IMR-90 (cell line): ENCODE measurements around the gene RMND5B. TPM values are rescaled to one million over a fixed set of nuclear protein-coding genes. Genes with fewer than 3 reads are reported as not detected.

Experiments used
- ATAC-seq: fragments of 200-7000 bp; cut with Tn5 transposase; 2 replicates; pipeline ENCODE4 v1.9.1; 2020; ENCODE audit warnings: low read depth, mild to moderate bottlenecking, moderate library complexity
- BruUV-seq: library from RNA; stranded (reverse); fragments of 400-500 nt; replicated peaks from 2 replicates; lab custom pipeline; 2021; lab: Mats Ljungman, UMichigan
- CTCF ChIA-PET: fragments of 300-600 bp; formaldehyde crosslinking; extraction: SDS; loops from one replicate; lab custom pipeline; 2021; ENCODE audit warnings: antibody characterized with exemption; lab: Yijun Ruan, JAX
- POLR2A ChIA-PET: fragments of 300-600 bp; sonication (Branson Sonifier 250); formaldehyde crosslinking; loops from one replicate; lab custom pipeline; 2022; ENCODE audit warnings: antibody characterized with exemption; ENCODE audit not compliant: unreplicated experiment; lab: Charles Lee
- DNase-seq: peaks from one replicate; pipeline ENCODE4 v3.0.0; 2013
- H2AFZ ChIP-seq: replicated peaks from 2 replicates; pipeline ENCODE3; 2013; ENCODE audit warnings: low read length, mild to moderate bottlenecking; ENCODE audit not compliant: poor library complexity
- H2AK5ac ChIP-seq: 2 replicates; pipeline ENCODE4 v1.6.1; 2013; ENCODE audit warnings: low read depth, low read length, inconsistent platforms
- H2AK9ac ChIP-seq: replicated peaks from 2 replicates; pipeline ENCODE3; 2013; ENCODE audit warnings: mild to moderate bottlenecking, low read depth, low read length, moderate library complexity; ENCODE audit not compliant: poor library complexity
- H2BK120ac ChIP-seq: 2 replicates; pipeline ENCODE4 v1.6.1; 2013; ENCODE audit warnings: low read depth, low read length, inconsistent platforms
- H2BK15ac ChIP-seq: 3 replicates; pipeline ENCODE4 v1.6.1; 2013; ENCODE audit warnings: low read depth, low read length, inconsistent platforms
- H2BK20ac ChIP-seq: 2 replicates; pipeline ENCODE4 v1.6.1; 2013; ENCODE audit warnings: low read depth, mild to moderate bottlenecking, inconsistent platforms, low read length, moderate library complexity
- H2BK5ac ChIP-seq: 2 replicates; pipeline ENCODE4 v1.6.1; 2013; ENCODE audit warnings: mild to moderate bottlenecking, low read depth, low read length, inconsistent platforms; ENCODE audit not compliant: poor library complexity, severe bottlenecking
- H3K14ac ChIP-seq: replicated peaks from 2 replicates; pipeline ENCODE4 v1.6.1; 2013; ENCODE audit warnings: low read depth, low read length, inconsistent platforms
- H3K18ac ChIP-seq: 2 replicates; pipeline ENCODE4 v1.6.1; 2013; ENCODE audit warnings: low read depth, low read length, control low read depth
- H3K23ac ChIP-seq: 2 replicates; pipeline ENCODE4 v1.6.1; 2013; ENCODE audit warnings: low read depth, low read length, inconsistent platforms
- H3K27ac ChIP-seq: 2 replicates; pipeline ENCODE4 v1.5.1; 2013; ENCODE audit warnings: mild to moderate bottlenecking, control low read depth, low read length; ENCODE audit not compliant: insufficient read depth
- H3K27me3 ChIP-seq: 2 replicates; pipeline ENCODE4 v1.6.1; 2013; ENCODE audit warnings: low read length; ENCODE audit not compliant: control insufficient read depth, insufficient read depth
- H3K36me3 ChIP-seq: 2 replicates; pipeline ENCODE4 v1.6.1; 2013; ENCODE audit warnings: low read length, mixed read lengths; ENCODE audit not compliant: control insufficient read depth, insufficient read depth
- H3K4ac ChIP-seq: 2 replicates; pipeline ENCODE4 v1.6.1; 2013; ENCODE audit warnings: low read depth, low read length, inconsistent platforms
- H3K4me1 ChIP-seq: 2 replicates; pipeline ENCODE4 v1.6.1; 2013; ENCODE audit warnings: low read length, mixed read lengths; ENCODE audit not compliant: control insufficient read depth, insufficient read depth
- H3K4me2 ChIP-seq: 2 replicates; pipeline ENCODE4 v1.6.1; 2013; ENCODE audit warnings: low read depth, mild to moderate bottlenecking, control low read depth, low read length, moderate library complexity
- H3K4me3 ChIP-seq: 2 replicates; pipeline ENCODE4 v1.5.1; 2013; ENCODE audit warnings: low read depth, mild to moderate bottlenecking, control low read depth, low read length, moderate library complexity; ENCODE audit not compliant: insufficient read depth
- H3K56ac ChIP-seq: 2 replicates; pipeline ENCODE4 v1.6.1; 2013; ENCODE audit warnings: low read length, inconsistent platforms; ENCODE audit not compliant: insufficient read depth; ENCODE audit errors: extremely low read depth
- H3K79me1 ChIP-seq, 2 experiments: 2 replicates each; pipeline ENCODE4 v1.6.1; 2013; ENCODE audit warnings: low read length in 2 of 2, inconsistent platforms in 1 of 2, low read depth in 1 of 2
- H3K9ac ChIP-seq: 2 replicates; pipeline ENCODE4 v1.6.1; 2013; ENCODE audit warnings: low read depth, low read length, control low read depth
- H3K9me1 ChIP-seq: 2 replicates; pipeline ENCODE4 v1.6.1; 2013; ENCODE audit warnings: low read length, inconsistent platforms; ENCODE audit not compliant: insufficient read depth
- H3K9me3 ChIP-seq: 2 replicates; pipeline ENCODE4 v1.6.1; 2013; ENCODE audit warnings: low read length; ENCODE audit not compliant: control insufficient read depth, insufficient read depth
- H4K20me1 ChIP-seq: 2 replicates; pipeline ENCODE4 v1.6.1; 2013; ENCODE audit warnings: low read length, inconsistent platforms; ENCODE audit not compliant: insufficient read depth
- H4K5ac ChIP-seq: 2 replicates; pipeline ENCODE4 v1.6.1; 2013; ENCODE audit warnings: mild to moderate bottlenecking, low read depth, low read length, control low read depth
- H4K8ac ChIP-seq, 2 experiments: 2 replicates each; pipeline ENCODE4 v1.6.1; 2013; ENCODE audit warnings: low read depth in 2 of 2, low read length in 2 of 2, control low read depth in 1 of 2, inconsistent platforms in 1 of 2
- H4K91ac ChIP-seq: 2 replicates; pipeline ENCODE4 v1.6.1; 2013; ENCODE audit warnings: low read depth, low read length, inconsistent platforms; ENCODE audit not compliant: insufficient read depth
- CEBPB ChIP-seq: IDR thresholded peaks from 2 replicates; pipeline ENCODE4 v1.6.1; 2012; ENCODE audit warnings: low read depth, low read length, improper control_type of control experiment
- ELK1 ChIP-seq: fragments of 150-350 bp; IDR thresholded peaks from 2 replicates; pipeline ENCODE4 v1.6.1; 2016; ENCODE audit warnings: low read depth, mild to moderate bottlenecking, low read length, moderate library complexity, borderline replicate concordance
- RCOR1 ChIP-seq: IDR thresholded peaks from 2 replicates; pipeline ENCODE4 v1.6.1; 2012; ENCODE audit warnings: mild to moderate bottlenecking, low read length, improper control_type of control experiment; ENCODE audit not compliant: insufficient replicate concordance
- RFX5 ChIP-seq: IDR thresholded peaks from 2 replicates; pipeline ENCODE4 v1.8.0; 2012; ENCODE audit warnings: low read depth, mild to moderate bottlenecking, low read length, moderate library complexity
- WGBS, 2 experiments: methylation state at CpG; one replicate each; pipeline versions ENCODE4 v1.1.5 to v1.1.7; 2013; ENCODE audit warnings: missing lambda C conversion rate in 2 of 2; ENCODE audit not compliant: insufficient read length in 1 of 2; ENCODE audit errors: extremely low coverage in 2 of 2; 5-methylcytosine and 5-hydroxymethylcytosine counted together
- dilution Hi-C: fragments of 300-500 bp; cut with HindIII; formaldehyde crosslinking; loops from one replicate; pipeline ENCODE4 v1.14.3; 2018; ENCODE audit warnings: low sequenced_read_pairs; ENCODE audit not compliant: unreplicated experiment
- in situ Hi-C: fragments of 300-500 bp; cut with MboI; formaldehyde crosslinking; loops from 3 replicates; pipeline ENCODE4 v1.14.3; 2019; ENCODE audit warnings: low sequenced_read_pairs, inconsistent platforms, mixed read lengths
- intact Hi-C: fragments of 100-400 bp; cut with micrococcal nuclease; formaldehyde crosslinking; loops from 2 replicates; pipeline ENCODE4 v1.10.0; 2022
- polyA plus RNA-seq, 3 experiments: library from polyadenylated mRNA; depleted of rRNA; stranded (reverse); fragments of >200 nt; gene quantifications; 2 replicates each; pipeline ENCODE4 v1.2.3, GENCODE V29; 2012; ENCODE audit warnings: low replicate concordance in 1 of 3
- total RNA-seq: library from RNA; depleted of rRNA; stranded (reverse); fragments of >200 nt; gene quantifications from 2 replicates; pipeline ENCODE4 v1.2.3, GENCODE V29; 2012

The RMND5B gene
- total and polyA plus RNA-seq, 2 of the 4 experiments (the other 2 are of a cell fraction), result 14.0 to 19.5 TPM

DNA sequence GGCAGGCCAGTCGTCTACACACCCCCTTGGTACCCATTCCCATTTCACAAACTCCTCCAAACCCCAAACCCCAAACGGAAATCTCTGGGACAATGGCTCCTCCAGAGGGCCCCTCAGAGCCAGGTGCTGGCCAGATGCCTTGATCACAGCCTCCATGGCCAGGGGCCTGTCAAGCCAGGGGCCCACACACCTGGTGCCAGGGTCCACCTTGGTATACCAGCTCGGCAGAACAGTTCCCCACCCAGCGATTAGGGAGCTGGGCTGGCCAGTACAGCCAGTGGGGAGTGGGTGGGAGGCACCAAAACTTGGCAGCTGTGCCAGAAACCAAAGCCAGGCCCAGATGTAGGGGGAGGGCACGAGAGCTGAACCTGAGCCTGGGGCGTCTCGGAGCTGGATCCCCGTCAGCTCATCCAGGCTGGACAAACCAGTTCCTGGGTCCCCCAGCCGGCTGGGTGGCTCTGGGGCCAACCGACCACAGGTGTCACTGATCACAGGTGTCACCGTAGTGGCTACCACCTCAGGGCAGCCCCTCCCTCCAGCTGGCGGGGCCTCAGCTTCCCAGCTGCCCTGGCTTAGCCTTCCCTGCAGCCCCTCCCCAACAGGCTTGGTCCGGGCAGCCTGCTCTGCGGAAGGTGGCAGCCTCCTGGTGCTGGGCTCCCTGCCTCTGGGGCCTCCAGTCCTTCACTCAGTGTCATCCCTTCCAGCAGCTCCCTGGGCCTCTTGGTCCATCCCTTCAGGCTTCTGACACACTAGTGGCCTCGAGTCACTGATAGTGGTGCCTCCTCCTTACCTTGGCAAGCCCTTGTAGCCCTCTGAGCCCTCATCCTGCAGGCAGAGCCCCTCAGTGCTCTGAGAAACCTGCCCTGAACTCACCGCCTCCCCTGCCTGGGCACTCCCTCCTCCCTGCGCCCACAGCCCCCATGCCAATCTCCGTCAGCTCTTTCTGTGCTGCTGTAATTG is 6.6 kb upstream of the RMND5B start (continued):
- TF ChIP-seq CEBPB (no peak), RCOR1 (no peak)

DNA sequence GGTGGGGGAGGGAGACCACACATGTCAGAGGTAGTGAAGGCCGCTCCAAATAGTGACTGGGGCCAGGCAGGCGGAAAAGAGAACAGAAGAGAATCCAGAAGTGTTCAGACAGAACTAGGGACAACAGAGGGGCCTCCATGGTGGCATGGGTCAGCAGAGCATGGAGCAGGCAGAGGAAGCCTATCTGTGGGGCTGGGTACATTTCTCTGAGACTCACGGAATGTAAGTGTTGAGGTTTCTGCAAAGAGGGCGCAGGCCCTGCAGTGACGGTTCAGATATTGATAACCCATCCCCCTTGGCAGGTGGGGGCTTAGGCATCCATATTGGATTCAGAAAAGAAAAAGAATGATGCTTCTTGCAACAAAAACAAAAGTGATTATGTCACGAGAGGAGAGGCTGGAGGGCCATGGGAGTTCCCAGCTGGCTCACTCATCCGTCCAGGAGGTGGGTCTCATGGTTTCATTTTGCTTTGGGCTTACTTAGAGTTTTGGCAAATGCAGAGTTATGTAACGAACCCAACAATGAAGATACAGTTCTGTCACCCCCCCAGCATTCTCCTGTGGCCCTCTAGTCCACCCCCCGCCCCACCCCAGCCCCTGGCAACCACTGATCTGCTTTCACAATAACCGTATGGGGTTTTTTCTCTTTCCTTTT is 5.4 kb upstream of the RMND5B start:
- no peak for DNase-seq
- Histone ChIP-seq H3K56ac (no peak overlapping the region), H3K27ac (no peak overlapping the region), H3K79me1 (no peaks in the 10 kb centered on the region), H3K9me3 (no peaks in the 10 kb centered on the region), H2BK120ac (no peak overlapping the region), H3K4me3 (no peak overlapping the region), H4K5ac (no peak overlapping the region), H4K8ac (no peak overlapping the region), H4K20me1 (no peaks in the 10 kb centered on the region; the same call in 1 of the 2 replicates), H2BK15ac (no peak overlapping the region), H3K9me1 (no peaks in the 10 kb centered on the region), H2BK20ac (no peak overlapping the region), H3K9ac (no peak overlapping the region), H2AK5ac (no peak overlapping the region), H3K4me1 (peaks cover 6% of the 10 kb centered on the region; the same call in 1 of the 2 replicates), H3K14ac (no peak overlapping the region), H2AFZ (peak overlapping the region; percentile 19), H3K36me3 (no peaks in the 10 kb centered on the region), H3K18ac (no peak overlapping the region), H3K27me3 (peaks cover 5% of the 10 kb centered on the region), H4K91ac (no peak overlapping the region), H2AK9ac (no peak overlapping the region), H3K4me2 (no peak overlapping the region), H3K23ac (no peak overlapping the region), H3K4ac (no peak overlapping the region), H2BK5ac (no peak overlapping the region)
- no TSS peak for BruUV-seq
- POLR2A ChIA-PET, result no interaction called here
- TF ChIP-seq ELK1 (no peak), RFX5 (no peak), CEBPB (no peak)
- in situ Hi-C loops, result no loop called here
- CTCF ChIA-PET, result no interaction called here
- dilution Hi-C loops, result no loop called here
- no peak for ATAC-seq
- no CpG with 5 or more reads among the region's 10 CpGs for WGBS, 2 experiments
- intact Hi-C loops, result no loop called here
